Astrocyte (in vitro differentiated cells and primary cell): ENCODE measurements around the gene PRELID3B.

Source experiments
- EZH2 ChIP-seq: IDR thresholded peaks from 2 replicates; pipeline ENCODE4 v1.6.1; 2012; ENCODE audit warnings: mild to moderate bottlenecking, low read length, inconsistent platforms; ENCODE audit not compliant: insufficient read depth
- TF ChIP-seq, protein P1 (sequence below): IDR thresholded peaks from 2 replicates; pipeline ENCODE4 v1.5.1; 2011; ENCODE audit warnings: low read depth, mild to moderate bottlenecking, inconsistent platforms, low read length, moderate library complexity; ENCODE audit not compliant: insufficient read depth

DNA sequence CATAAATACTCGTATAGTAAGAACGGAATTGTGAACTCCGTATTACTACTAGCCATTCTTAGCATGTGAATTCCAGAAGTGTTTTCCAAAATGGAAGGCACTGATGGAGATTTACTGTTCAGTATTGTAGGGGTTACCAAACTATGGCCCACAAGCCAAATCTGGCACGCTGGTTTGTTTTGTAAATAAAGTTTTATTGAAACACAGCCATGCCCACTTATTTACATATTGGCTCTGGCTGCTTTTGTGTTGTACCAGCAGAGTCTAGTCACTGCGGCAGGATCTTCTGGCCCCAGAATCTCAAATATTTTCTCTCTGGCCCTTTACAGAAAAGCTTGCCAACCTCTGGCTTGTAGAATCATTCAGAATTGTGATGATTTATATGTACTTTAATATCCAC, 44.3 kb upstream of the PRELID3B start:
- TF ChIP-seq, protein P1, sequence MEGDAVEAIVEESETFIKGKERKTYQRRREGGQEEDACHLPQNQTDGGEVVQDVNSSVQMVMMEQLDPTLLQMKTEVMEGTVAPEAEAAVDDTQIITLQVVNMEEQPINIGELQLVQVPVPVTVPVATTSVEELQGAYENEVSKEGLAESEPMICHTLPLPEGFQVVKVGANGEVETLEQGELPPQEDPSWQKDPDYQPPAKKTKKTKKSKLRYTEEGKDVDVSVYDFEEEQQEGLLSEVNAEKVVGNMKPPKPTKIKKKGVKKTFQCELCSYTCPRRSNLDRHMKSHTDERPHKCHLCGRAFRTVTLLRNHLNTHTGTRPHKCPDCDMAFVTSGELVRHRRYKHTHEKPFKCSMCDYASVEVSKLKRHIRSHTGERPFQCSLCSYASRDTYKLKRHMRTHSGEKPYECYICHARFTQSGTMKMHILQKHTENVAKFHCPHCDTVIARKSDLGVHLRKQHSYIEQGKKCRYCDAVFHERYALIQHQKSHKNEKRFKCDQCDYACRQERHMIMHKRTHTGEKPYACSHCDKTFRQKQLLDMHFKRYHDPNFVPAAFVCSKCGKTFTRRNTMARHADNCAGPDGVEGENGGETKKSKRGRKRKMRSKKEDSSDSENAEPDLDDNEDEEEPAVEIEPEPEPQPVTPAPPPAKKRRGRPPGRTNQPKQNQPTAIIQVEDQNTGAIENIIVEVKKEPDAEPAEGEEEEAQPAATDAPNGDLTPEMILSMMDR = no peak
- TF ChIP-seq EZH2 = no peak
